Measurements from ENCODE around the gene HNRNPM.

GRCh38 chr19:8532225-8532624 is 87.5 kb downstream of the HNRNPM start:
- TF ChIP-seq CTCF (IDR thresholded peaks at IDR 0.05) (no peak), POLR2A (IDR thresholded peaks at IDR 0.05; ENCODE audit: low read depth) (no peak)

Data from esophagus muscularis mucosa (tissue), 3 donors.